ENCODE results near the gene PDE6D. TPM values are rescaled to one million over a fixed set of nuclear protein-coding genes. Genes with fewer than 3 reads are reported as not detected.
A peak's percentile ranks its signal among the peaks of the same experiment; 100 is the strongest.

The PDE6D gene
- total and polyA plus RNA-seq, 4 donors: 40.4 to 88.1 (median 67.4) TPM

GRCh38 chr2:231691251-231691772, 89.8 kb downstream of the PDE6D start:
- 44% methylated on average over 9 of the region's 9 CpGs for WGBS (ENCODE audit: insufficient coverage)
- Histone ChIP-seq H3K4me3 (ENCODE audit: low read depth, low read length) (no peak overlapping the region), H3K27me3 (ENCODE audit: control insufficient read depth, insufficient read depth, low read length) (no peaks in the 10 kb centered on the region), H3K4me1 (ENCODE audit: control insufficient read depth, insufficient read depth, low read length) (peaks cover 33% of the 10 kb centered on the region), H3K9me3 (ENCODE audit: control insufficient read depth, insufficient read depth, low read length) (no peaks in the 10 kb centered on the region), H3K36me3 (ENCODE audit: control insufficient read depth, insufficient read depth, low read length) (peaks cover 4% of the 10 kb centered on the region), H3K27ac (ENCODE audit: low read depth, low read length) (no peak overlapping the region)
- DNase-seq (ENCODE audit: low read depth in 4 of 6, low spot score in 6 of 6): no peak

DNA sequence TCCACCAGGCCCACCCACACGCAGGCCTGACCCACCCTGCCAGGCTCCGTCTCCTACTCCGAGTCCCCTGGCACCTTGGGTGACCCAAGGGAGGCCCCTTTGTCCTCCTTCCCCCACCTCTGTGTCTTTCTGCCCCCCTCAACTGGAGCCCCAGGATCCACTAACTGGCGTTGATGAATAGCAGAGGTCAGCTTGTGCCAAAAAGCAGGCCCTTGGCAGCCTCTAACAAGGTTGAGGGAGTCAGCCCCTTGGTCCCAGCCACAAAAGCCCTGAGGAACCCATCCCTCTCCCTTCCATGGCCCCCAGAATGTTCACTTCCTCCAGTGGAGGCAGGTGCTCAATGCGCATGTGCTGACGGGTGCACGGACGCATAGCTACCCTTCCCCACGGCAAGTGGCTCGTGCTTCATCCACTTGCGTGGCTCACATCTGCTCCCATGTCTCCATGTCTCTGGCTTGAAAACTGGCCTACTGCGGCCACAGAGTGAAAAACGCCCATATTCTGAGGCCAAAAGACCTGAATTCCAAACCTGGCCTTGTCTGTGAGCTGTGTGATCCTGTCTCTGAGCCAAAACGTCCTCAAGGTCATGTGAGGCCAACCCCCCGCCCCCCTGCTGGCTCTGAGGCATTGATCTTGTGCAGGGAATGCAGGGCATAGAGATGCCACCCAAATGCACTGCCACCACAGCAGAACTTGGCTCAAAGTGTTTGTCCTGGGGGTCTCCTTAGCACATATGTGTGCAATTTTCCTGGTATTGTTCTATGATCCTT, 91.8 kb downstream of the PDE6D start:
- Histone ChIP-seq H3K27me3 (ENCODE audit: control insufficient read depth, insufficient read depth, low read length) (no peaks in the 10 kb centered on the region), H3K4me1 (ENCODE audit: control insufficient read depth, insufficient read depth, low read length) (peaks cover 53% of the 10 kb centered on the region), H3K9me3 (ENCODE audit: control insufficient read depth, insufficient read depth, low read length) (no peaks in the 10 kb centered on the region), H3K36me3 (ENCODE audit: control insufficient read depth, insufficient read depth, low read length) (peaks cover 4% of the 10 kb centered on the region), H3K27ac (ENCODE audit: low read depth, low read length) (no peak overlapping the region), H3K4me3 (ENCODE audit: low read depth, low read length) (no peak overlapping the region)
- no peak for DNase-seq (ENCODE audit: low read depth in 4 of 6, low spot score in 6 of 6)
- 68% methylated on average over 15 of the region's 15 CpGs for WGBS (ENCODE audit: insufficient coverage)

DNA sequence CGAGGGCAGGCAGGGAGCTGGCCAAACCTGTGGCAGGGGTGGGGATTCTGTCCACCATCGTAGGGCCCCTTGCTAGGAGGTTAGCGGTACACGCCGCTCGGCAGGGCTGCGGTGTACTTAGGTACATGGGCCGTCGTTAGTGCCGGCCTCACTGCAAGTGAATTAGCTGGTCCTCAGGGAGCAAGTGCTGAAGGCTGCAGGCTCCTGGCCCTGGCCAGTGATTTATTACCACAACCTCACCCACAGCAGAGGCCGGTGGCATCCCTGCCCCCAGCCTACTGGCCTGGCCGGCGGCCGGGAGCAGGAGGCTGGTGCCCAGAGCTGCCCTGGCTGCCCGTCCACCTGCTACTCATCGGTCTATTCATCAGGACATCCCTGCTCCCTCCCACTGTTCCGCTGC, 92.4 kb downstream of the PDE6D start:
- H3K27ac ChIP-seq (ENCODE audit: low read depth, low read length): no peak overlapping the region

GRCh38 chr2:231687961-231688360, 93.1 kb downstream of the PDE6D start:
- 97% methylated on average over 4 of the region's 4 CpGs for WGBS (ENCODE audit: insufficient coverage)
- H3K27ac ChIP-seq (ENCODE audit: low read depth, low read length): no peak overlapping the region

More for the DNA sequence above, 92.4 kb downstream of the PDE6D start:
- no peaks in the 10 kb centered on the region for H3K9me3 ChIP-seq (ENCODE audit: control insufficient read depth, insufficient read depth, low read length)
- H3K27me3 ChIP-seq (ENCODE audit: control insufficient read depth, insufficient read depth, low read length): no peaks in the 10 kb centered on the region
- H3K4me3 ChIP-seq (ENCODE audit: low read depth, low read length): no peak overlapping the region
- 58% methylated on average over 14 of the region's 17 CpGs for WGBS (ENCODE audit: insufficient coverage)
- peaks cover 2% of the 10 kb centered on the region for H3K36me3 ChIP-seq (ENCODE audit: control insufficient read depth, insufficient read depth, low read length)
- no peak for DNase-seq (ENCODE audit: low read depth in 4 of 6, low spot score in 6 of 6)
- peaks cover 59% of the 10 kb centered on the region for H3K4me1 ChIP-seq (ENCODE audit: control insufficient read depth, insufficient read depth, low read length)

DNA sequence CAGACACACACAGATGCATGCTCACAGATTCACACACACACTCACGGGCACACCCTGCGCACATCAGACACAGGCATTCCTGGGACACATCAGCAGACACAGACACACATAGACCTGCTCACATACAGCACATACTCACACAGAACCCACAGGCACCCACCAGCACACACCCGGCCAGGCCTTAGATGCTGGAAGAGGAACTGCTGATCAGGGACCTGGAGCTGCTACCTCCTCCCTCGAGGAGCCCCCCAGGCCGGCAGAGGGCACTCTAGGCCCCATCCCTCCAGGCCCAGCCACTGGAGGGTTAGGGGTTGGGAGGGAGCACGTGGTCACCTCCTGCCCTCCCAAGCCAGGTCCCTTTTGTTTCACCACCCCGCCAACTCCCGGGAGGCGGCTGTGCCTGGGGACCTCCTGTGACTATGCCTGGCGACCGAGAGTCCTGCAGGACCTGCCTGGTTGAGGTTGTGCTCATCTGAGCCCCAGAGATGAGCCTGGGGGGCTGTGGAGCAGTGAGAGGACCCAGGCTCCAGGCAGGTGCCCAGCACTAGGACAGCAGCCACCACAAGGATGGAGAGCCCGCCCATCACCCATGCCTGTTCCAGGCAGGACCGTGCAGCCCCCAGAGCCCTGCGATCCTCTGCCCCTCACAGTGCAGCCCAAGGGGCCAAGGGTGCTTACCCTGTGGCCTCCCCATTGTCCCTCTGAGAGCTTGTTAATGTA, 93.8 kb downstream of the PDE6D start:
- Histone ChIP-seq H3K36me3 (ENCODE audit: control insufficient read depth, insufficient read depth, low read length) (no peaks in the 10 kb centered on the region), H3K4me3 (ENCODE audit: low read depth, low read length) (no peak overlapping the region), H3K9me3 (ENCODE audit: control insufficient read depth, insufficient read depth, low read length) (no peaks in the 10 kb centered on the region), H3K27me3 (ENCODE audit: control insufficient read depth, insufficient read depth, low read length) (no peaks in the 10 kb centered on the region), H3K4me1 (ENCODE audit: control insufficient read depth, insufficient read depth, low read length) (peaks cover 73% of the 10 kb centered on the region), H3K27ac (ENCODE audit: low read depth, low read length) (no peak overlapping the region)
- DNase-seq (ENCODE audit: low read depth in 4 of 6, low spot score in 6 of 6): peak in 1 of 6 donors; percentile 65
- 48% methylated on average over 8 of the region's 14 CpGs for WGBS (ENCODE audit: insufficient coverage)

More at GRCh38 chr2:231687961-231688360, 93.1 kb downstream of the PDE6D start:
- no peak for DNase-seq (ENCODE audit: low read depth in 4 of 6, low spot score in 6 of 6)
- Histone ChIP-seq H3K4me3 (ENCODE audit: low read depth, low read length) (no peak overlapping the region), H3K36me3 (ENCODE audit: control insufficient read depth, insufficient read depth, low read length) (no peaks in the 10 kb centered on the region), H3K27me3 (ENCODE audit: control insufficient read depth, insufficient read depth, low read length) (no peaks in the 10 kb centered on the region), H3K9me3 (ENCODE audit: control insufficient read depth, insufficient read depth, low read length) (no peaks in the 10 kb centered on the region), H3K4me1 (ENCODE audit: control insufficient read depth, insufficient read depth, low read length) (peaks cover 66% of the 10 kb centered on the region)

- 73% methylated on average over 11 of the region's 11 CpGs for WGBS (ENCODE audit: insufficient coverage)
- no peaks in the 10 kb centered on the region for H3K9me3 ChIP-seq (ENCODE audit: control insufficient read depth, insufficient read depth, low read length)
- H3K4me1 ChIP-seq (ENCODE audit: control insufficient read depth, insufficient read depth, low read length): peaks cover 81% of the 10 kb centered on the region
- peak overlapping the region; percentile 52 for H3K27ac ChIP-seq (ENCODE audit: low read depth, low read length)
- H3K27me3 ChIP-seq (ENCODE audit: control insufficient read depth, insufficient read depth, low read length): no peaks in the 10 kb centered on the region
- no peak overlapping the region for H3K4me3 ChIP-seq (ENCODE audit: low read depth, low read length)
- no peak for DNase-seq (ENCODE audit: low read depth in 4 of 6, low spot score in 6 of 6)
- H3K36me3 ChIP-seq (ENCODE audit: control insufficient read depth, insufficient read depth, low read length): no peaks in the 10 kb centered on the region
These were observed 94.6 kb downstream of the PDE6D start for GRCh38 chr2:231686192-231687100.

- peak overlapping the region; percentile 61 for H3K27ac ChIP-seq (ENCODE audit: low read depth, low read length)
- H3K4me1 ChIP-seq (ENCODE audit: control insufficient read depth, insufficient read depth, low read length): peaks cover 86% of the 10 kb centered on the region
- 54% methylated on average over 20 of the region's 20 CpGs for WGBS (ENCODE audit: insufficient coverage)
- H3K4me3 ChIP-seq (ENCODE audit: low read depth, low read length): no peak overlapping the region
- H3K36me3 ChIP-seq (ENCODE audit: control insufficient read depth, insufficient read depth, low read length): no peaks in the 10 kb centered on the region
- no peaks in the 10 kb centered on the region for H3K27me3 ChIP-seq (ENCODE audit: control insufficient read depth, insufficient read depth, low read length)
- peak in 1 of 6 donors; percentile 73 for DNase-seq (ENCODE audit: low read depth in 4 of 6, low spot score in 6 of 6)
- no peaks in the 10 kb centered on the region for H3K9me3 ChIP-seq (ENCODE audit: control insufficient read depth, insufficient read depth, low read length)
These were observed 95.5 kb downstream of the PDE6D start for GRCh38 chr2:231685349-231686191.

DNA sequence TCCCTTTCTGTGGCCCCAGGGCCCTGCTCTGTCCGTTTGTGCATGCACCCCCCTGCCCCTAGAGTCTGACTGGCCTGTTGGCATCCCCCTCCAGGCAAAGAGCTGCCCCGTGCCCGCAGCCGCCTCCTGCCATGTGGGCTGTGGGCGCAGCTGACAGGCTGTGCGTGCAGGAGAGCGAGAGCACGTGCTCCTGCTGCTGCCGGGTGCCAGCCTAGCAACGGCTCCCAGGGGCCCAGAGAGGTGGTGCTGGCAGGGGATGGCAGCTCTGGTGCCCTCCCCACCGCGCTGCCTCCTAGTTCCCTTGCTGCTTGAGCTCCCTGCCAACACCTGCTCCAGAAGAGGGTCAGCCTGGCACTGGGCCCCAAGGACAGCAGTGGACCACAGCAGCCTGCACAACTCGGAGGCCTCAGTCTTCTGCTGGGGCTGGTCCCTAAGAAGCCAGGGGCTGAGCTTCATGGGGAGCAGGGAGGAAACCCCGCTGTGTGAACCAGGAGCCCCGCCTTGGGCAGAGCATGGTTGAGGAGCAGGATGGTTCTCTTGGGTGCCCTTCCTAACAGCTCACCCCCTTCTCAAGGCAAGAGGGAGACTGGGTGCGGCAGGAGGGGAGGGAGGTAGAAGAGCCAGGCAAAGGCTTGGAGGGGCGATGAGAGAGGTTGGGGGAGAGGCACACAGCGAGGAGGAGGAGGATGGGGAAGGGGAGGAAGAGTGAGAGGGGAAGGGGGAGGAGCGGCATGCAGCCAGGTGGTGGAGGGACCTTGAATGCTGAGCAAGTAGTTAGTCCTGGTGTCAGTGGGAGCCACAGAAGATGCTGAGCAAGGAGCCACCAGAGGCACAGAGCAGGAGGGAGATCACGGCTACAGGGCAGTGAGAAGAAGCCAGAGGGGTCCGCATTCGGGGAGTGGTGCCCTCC, 96.5 kb downstream of the PDE6D start:
- Histone ChIP-seq H3K27me3 (ENCODE audit: control insufficient read depth, insufficient read depth, low read length) (no peaks in the 10 kb centered on the region), H3K9me3 (ENCODE audit: control insufficient read depth, insufficient read depth, low read length) (no peaks in the 10 kb centered on the region), H3K36me3 (ENCODE audit: control insufficient read depth, insufficient read depth, low read length) (no peaks in the 10 kb centered on the region), H3K4me3 (ENCODE audit: low read depth, low read length) (no peak overlapping the region), H3K4me1 (ENCODE audit: control insufficient read depth, insufficient read depth, low read length) (peaks cover 89% of the 10 kb centered on the region), H3K27ac (ENCODE audit: low read depth, low read length) (peak overlapping the region; percentile 61)
- peak in 3 of 6 donors; percentile 70 to 92 (median 88) for DNase-seq (ENCODE audit: low read depth in 4 of 6, low spot score in 6 of 6)
- WGBS (ENCODE audit: insufficient coverage): 36% methylated on average over 21 of the region's 22 CpGs
